Measurements from ENCODE around the gene TNPO2. TPM values are rescaled to one million over a fixed set of nuclear protein-coding genes. Genes with fewer than 3 reads are reported as not detected.

Gene TNPO2
- total and polyA plus RNA-seq, 2 of the 13 experiments (the other 11 are each of a cell fraction or from before 2014, with no cell fraction given), result 31.7 to 61.0 TPM

GRCh38 chr19:12723641-12724426, at the start of gene TNPO2 (continued):
- no peak; the same call in 1 of the 2 replicates for TF ChIP-seq ZNF274 (CRISPR knock-in tag; IDR thresholded peaks at IDR 0.05)
- TF ChIP-seq ZNF772 (CRISPR knock-in tag; IDR thresholded peaks at IDR 0.05), result 0 out of 2 replicates have a peak, but pooled peaks have one; percentile 31
- TF ChIP-seq PATZ1 (CRISPR knock-in tag; IDR thresholded peaks at IDR 0.05), result peak; percentile 46; the same call in 1 of the 2 replicates
- no peak for TF ChIP-seq NFE2L1 (CRISPR knock-in tag; IDR thresholded peaks at IDR 0.05; ENCODE audit: borderline replicate concordance)
- TF ChIP-seq HMGXB3 (CRISPR knock-in tag; IDR thresholded peaks at IDR 0.05; ENCODE audit: borderline replicate concordance), result peak; percentile 78; the same call in 1 of the 2 replicates
- TF ChIP-seq ZNF331 (CRISPR knock-in tag; IDR thresholded peaks at IDR 0.05), result 0 out of 2 replicates have a peak, but pooled peaks have one; percentile 48
- no peak for TF ChIP-seq TBL1XR1 (IDR thresholded peaks at IDR 0.05; ENCODE audit: borderline replicate concordance, low read length, partially characterized antibody)
- peak; percentile 62; the same call in 1 of the 2 replicates for TF ChIP-seq ZNF430 (CRISPR knock-in tag; IDR thresholded peaks at IDR 0.05)
- peak; percentile 83 for TF ChIP-seq ZNF335 (CRISPR knock-in tag; IDR thresholded peaks at IDR 0.05)
- peak; percentile 15 for TF ChIP-seq ZNF781 (CRISPR knock-in tag; IDR thresholded peaks at IDR 0.05; ENCODE audit: borderline replicate concordance, not compliant biosample characterization)
- no peak for TF ChIP-seq ZNF34 (CRISPR knock-in tag; IDR thresholded peaks at IDR 0.05; ENCODE audit: borderline replicate concordance)
- no peak for TF ChIP-seq ZNF674 (CRISPR knock-in tag; IDR thresholded peaks at IDR 0.05; ENCODE audit: low read depth)
- TF ChIP-seq SMAD3 (CRISPR knock-in tag; IDR thresholded peaks at IDR 0.05), result peak; percentile 80
- TF ChIP-seq NR3C1 (CRISPR knock-in tag; IDR thresholded peaks at IDR 0.05), result no peak
- TF ChIP-seq PHF5A (CRISPR knock-in tag; IDR thresholded peaks at IDR 0.05; ENCODE audit: low read depth, unreplicated experiment), result no peak
- no peak for TF ChIP-seq NR2F6 (IDR thresholded peaks at IDR 0.05)
- peak; percentile 35; the same call in 1 of the 2 replicates for TF ChIP-seq NR2F6 (CRISPR knock-in tag; IDR thresholded peaks at IDR 0.05)
- no peak for TF ChIP-seq NONO (IDR thresholded peaks at IDR 0.05)
- 0 out of 2 replicates have a peak, but pooled peaks have one; percentile 15 for TF ChIP-seq NONO (CRISPR knock-in tag; conservative IDR thresholded peaks at IDR 0.05)
- peak; percentile 59; the same call in 1 of the 2 replicates for TF ChIP-seq YEATS2 (CRISPR knock-in tag; IDR thresholded peaks at IDR 0.05; ENCODE audit: borderline replicate concordance)
- TF ChIP-seq GATAD2A (CRISPR knock-in tag; IDR thresholded peaks at IDR 0.05), result peak; percentile 29; the same call in 1 of the 2 replicates
- peak; percentile 35; the same call in 1 of the 2 replicates for TF ChIP-seq NFYB (CRISPR knock-in tag; IDR thresholded peaks at IDR 0.05)
- 0 out of 4 replicates have a peak, but pooled peaks of 1 of the 2 experiments have one; percentile 32 for TF ChIP-seq KLF16 (CRISPR knock-in tag; IDR thresholded peaks at IDR 0.05)
- peak; percentile 61; the same call in 1 of the 2 replicates for TF ChIP-seq IRF2 (CRISPR knock-in tag; IDR thresholded peaks at IDR 0.05)
- no peak for TF ChIP-seq ZNF343 (CRISPR knock-in tag; IDR thresholded peaks at IDR 0.05)
